ENCODE measurements around the gene CGB1.

Gene CGB1

GRCh38 chr19:49017041-49017665 is 19.5 kb downstream of the CGB1 start, which contains the start of gene LHB:
Gene LHB, minus strand, starts transcription at chr19:49017091. Its CDS starts 10 bp downstream, at chr19:49017081.
- TF ChIP-seq CTCF (IDR thresholded peaks at IDR 0.05; ENCODE audit: control extremely low read depth, extremely low read depth, low read depth, missing control alignments): no peak
- CTCF ChIA-PET: interaction anchor here (1.1 to 3.6 kb wide), 5 partner anchors 9 to 24 kb away, joined by 4 to 28 read pairs (median 12); partner anchors contain the start of genes GYS1 and RUVBL2
- POLR2A ChIA-PET: interaction anchor here (0.6 kb wide), 1 partner anchor 142 kb away, joined by 6 read pairs; no protein-coding TSS in a partner anchor
- no peak for DNase-seq (ENCODE audit: extremely low spot score)

- no peak for DNase-seq (ENCODE audit: extremely low spot score)
- POLR2A ChIA-PET: interaction anchor here (0.6 kb wide), 2 partner anchors 23 to 135 kb away, joined by 3 to 4 read pairs; partner anchors contain the start of gene RUVBL2
- no peak for TF ChIP-seq CTCF (IDR thresholded peaks at IDR 0.05; ENCODE audit: control extremely low read depth, extremely low read depth, low read depth, missing control alignments)
- CTCF ChIA-PET: interaction anchor here (0.5 to 1.6 kb wide), 2 partner anchors 16 to 44 kb away, joined by 3 to 4 read pairs; no protein-coding TSS in a partner anchor
Measured at GRCh38 chr19:49016067-49016839, 20.4 kb downstream of the CGB1 start.

- no peak for TF ChIP-seq CTCF (IDR thresholded peaks at IDR 0.05; ENCODE audit: control extremely low read depth, extremely low read depth, low read depth, missing control alignments)
- CTCF ChIA-PET: interaction anchor here (1.5 to 3.5 kb wide), 3 partner anchors 15 to 22 kb away, joined by 4 to 36 read pairs (median 8); partner anchors contain the start of genes GYS1 and RUVBL2
- POLR2A ChIA-PET: no interaction called here
Measured at GRCh38 chr19:49014870-49015255, 21.8 kb downstream of the CGB1 start.

GRCh38 chr19:49014123-49014869 is 22.4 kb downstream of the CGB1 start:
- no peak for TF ChIP-seq CTCF (IDR thresholded peaks at IDR 0.05; ENCODE audit: control extremely low read depth, extremely low read depth, low read depth, missing control alignments)
- DNase-seq (ENCODE audit: extremely low spot score): no peak
- ChIA-PET CTCF (interaction anchor here (1.5 to 3.5 kb wide), 2 partner anchors 15 to 21 kb away, joined by 8 to 36 read pairs; partner anchors contain the start of genes GYS1 and RUVBL2), POLR2A (interaction anchor here (0.6 to 0.8 kb wide), 3 partner anchors 10 to 431 kb away, joined by 3 to 7 read pairs (median 6); no protein-coding TSS in a partner anchor)

More at GRCh38 chr19:49014870-49015255, 21.8 kb downstream of the CGB1 start:
- no peak for DNase-seq (ENCODE audit: extremely low spot score)

- no peak for DNase-seq (ENCODE audit: extremely low spot score)
- no peak for TF ChIP-seq CTCF (IDR thresholded peaks at IDR 0.05; ENCODE audit: control extremely low read depth, extremely low read depth, low read depth, missing control alignments)
- POLR2A ChIA-PET: no interaction called here
- CTCF ChIA-PET: interaction anchor here (3.5 to 3.9 kb wide), 2 partner anchors 12 to 13 kb away, joined by 36 to 45 read pairs; no protein-coding TSS in a partner anchor
Measured at GRCh38 chr19:49011194-49011593, 25.5 kb downstream of the CGB1 start.

Data from GM10248 (cell line).